SK-N-SH treated with all-trans-retinoic acid at 6 μM for 48 hours (cell line): ENCODE measurements around the gene NOTCH2.

Experiments used
- ATAC-seq: fragments of 200-7000 bp; cut with Tn5 transposase; 3 replicates; pipeline ENCODE4 v1.9.1; 2020; ENCODE audit warnings: mild to moderate bottlenecking, moderate library complexity
- BACH2 ChIP-seq: fragments of 250-450 bp; sonication (Bioruptor Pico); IDR thresholded peaks from 2 replicates; pipeline ENCODE4 v1.9.0; 2021; ENCODE audit warnings: mild to moderate bottlenecking, borderline replicate concordance
- CSDC2 ChIP-seq: fragments of 250-450 bp; sonication (Bioruptor Pico); IDR thresholded peaks from 2 replicates; pipeline ENCODE4 v1.5.0; 2020; ENCODE audit warnings: mild to moderate bottlenecking, moderate library complexity
- ESRRG ChIP-seq: fragments of 250-450 bp; sonication (Bioruptor Pico); IDR thresholded peaks from 2 replicates; pipeline ENCODE4 v1.6.1; 2021; ENCODE audit warnings: mild to moderate bottlenecking
- GLIS3 ChIP-seq: fragments of 250-450 bp; sonication (Bioruptor Pico); IDR thresholded peaks from 2 replicates; pipeline ENCODE4 v1.5.0; 2020; ENCODE audit warnings: mild to moderate bottlenecking, moderate library complexity
- ISL1 ChIP-seq: fragments of 250-450 bp; sonication (Bioruptor Pico); IDR thresholded peaks from 2 replicates; pipeline ENCODE4 v2.1.2; 2022; ENCODE audit warnings: mild to moderate bottlenecking, moderate library complexity
- OSR1 ChIP-seq: fragments of 250-450 bp; sonication (Bioruptor Pico); IDR thresholded peaks from 2 replicates; pipeline ENCODE4 v1.8.0; 2022; ENCODE audit warnings: moderate library complexity, mild to moderate bottlenecking, inconsistent platforms
- PPARA ChIP-seq: fragments of 250-450 bp; sonication (Bioruptor Pico); IDR thresholded peaks from 2 replicates; pipeline ENCODE4 v1.5.0; 2020; ENCODE audit warnings: mild to moderate bottlenecking, borderline replicate concordance
- RARB ChIP-seq: fragments of 250-450 bp; sonication (Bioruptor Pico); IDR thresholded peaks from 2 replicates; pipeline ENCODE4 v1.8.0; 2021; ENCODE audit warnings: mild to moderate bottlenecking, moderate library complexity
- SNAI2 ChIP-seq: fragments of 250-450 bp; sonication (Bioruptor Pico); IDR thresholded peaks from 2 replicates; pipeline ENCODE4 v1.5.0; 2020; ENCODE audit warnings: mild to moderate bottlenecking, moderate library complexity
- TCF4 ChIP-seq: fragments of 250-450 bp; sonication (Bioruptor Pico); IDR thresholded peaks from 2 replicates; pipeline ENCODE4 v1.8.0; 2021; ENCODE audit warnings: mild to moderate bottlenecking, moderate library complexity, borderline replicate concordance
- TOX ChIP-seq: fragments of 250-450 bp; sonication (Bioruptor Pico); IDR thresholded peaks from 2 replicates; pipeline ENCODE4 v1.8.0; 2021; ENCODE audit warnings: mild to moderate bottlenecking, moderate library complexity, borderline replicate concordance
- ZFP3 ChIP-seq: fragments of 250-450 bp; sonication (Bioruptor Pico); IDR thresholded peaks from 2 replicates; pipeline ENCODE4 v1.5.0; 2020; ENCODE audit warnings: mild to moderate bottlenecking, moderate library complexity
- ZFP30 ChIP-seq: fragments of 450-650 bp; formaldehyde crosslinking; IDR thresholded peaks from 2 replicates; pipeline ENCODE4 v1.5.0; 2022; ENCODE audit warnings: mild to moderate bottlenecking, moderate library complexity
- ZNF565 ChIP-seq: fragments of 450-650 bp; formaldehyde crosslinking; conservative IDR thresholded peaks from 2 replicates; pipeline ENCODE4 v1.5.0; 2020; ENCODE audit warnings: low read depth, mild to moderate bottlenecking, moderate library complexity
- ZNF70 ChIP-seq: fragments of 450-650 bp; formaldehyde crosslinking; IDR thresholded peaks from 2 replicates; pipeline ENCODE4 v1.5.0; 2020; ENCODE audit warnings: mild to moderate bottlenecking, moderate library complexity
- ZNF8 ChIP-seq: fragments of 450-650 bp; formaldehyde crosslinking; IDR thresholded peaks from 2 replicates; pipeline ENCODE4 v1.5.0; 2020; ENCODE audit warnings: mild to moderate bottlenecking, moderate library complexity
- TF ChIP-seq, protein P1 (sequence below): fragments of 250-450 bp; sonication (Bioruptor Pico); IDR thresholded peaks from 2 replicates; pipeline ENCODE4 v1.5.1; 2021; ENCODE audit warnings: mild to moderate bottlenecking, moderate library complexity
- TF ChIP-seq, protein P2 (sequence below): fragments of 250-450 bp; sonication (Bioruptor Pico); IDR thresholded peaks from 2 replicates; pipeline ENCODE4 v1.8.0; 2021; ENCODE audit warnings: low read depth, mild to moderate bottlenecking, moderate library complexity, borderline replicate concordance
- TF ChIP-seq, protein P3 (sequence below): fragments of 250-450 bp; sonication (Bioruptor Pico); IDR thresholded peaks from 2 replicates; pipeline ENCODE4 v1.5.0; 2020; ENCODE audit warnings: mild to moderate bottlenecking, moderate library complexity
- TF ChIP-seq, protein P4 (sequence below): fragments of 250-450 bp; sonication (Bioruptor Pico); IDR thresholded peaks from 2 replicates; pipeline ENCODE4 v1.8.0; 2020; ENCODE audit warnings: mild to moderate bottlenecking, moderate library complexity, borderline replicate concordance
- TF ChIP-seq, protein P5 (sequence below): fragments of 250-450 bp; sonication (Bioruptor Pico); IDR thresholded peaks from 2 replicates; pipeline ENCODE4 v1.5.1; 2020; ENCODE audit warnings: low read depth, mild to moderate bottlenecking, moderate library complexity

Gene NOTCH2

DNA sequence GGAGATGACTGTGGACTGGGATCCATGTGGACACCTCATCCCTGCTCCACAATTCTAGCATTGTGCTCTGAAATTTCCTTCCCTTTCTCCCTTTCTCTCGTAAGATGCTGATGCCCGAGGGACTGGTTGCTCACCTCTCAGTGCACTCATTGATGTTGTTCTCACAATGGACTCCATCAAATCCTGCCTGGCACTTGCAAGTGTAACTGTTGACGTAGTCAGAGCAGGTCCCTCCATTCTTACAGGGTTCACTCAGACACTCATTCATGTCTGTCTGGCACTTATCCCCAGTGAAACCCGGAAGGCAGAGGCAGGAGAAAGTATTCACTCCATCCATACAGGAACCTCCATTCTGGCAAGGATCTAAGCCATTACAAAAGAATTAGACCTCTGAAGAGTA is 128.1 kb downstream of the NOTCH2 start:
- no peak for ATAC-seq

DNA sequence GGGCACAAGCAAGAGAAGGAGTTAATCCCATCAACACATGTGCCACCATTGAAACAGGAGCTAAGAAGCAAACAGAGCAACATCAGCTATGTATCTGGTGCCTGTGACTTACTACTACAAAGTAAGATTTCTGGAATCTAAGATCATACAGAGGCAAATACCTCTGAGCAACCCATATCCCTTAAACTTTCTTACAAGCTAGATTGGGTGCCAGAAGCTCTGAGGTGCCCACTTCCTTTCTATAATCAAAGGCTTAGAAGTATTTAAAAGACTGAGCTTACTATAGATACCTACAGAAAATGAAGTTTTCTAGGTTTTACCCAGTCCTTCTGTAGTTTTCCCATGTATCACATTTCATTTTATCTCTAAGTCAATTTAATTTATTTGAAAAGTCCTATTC is 128.8 kb downstream of the NOTCH2 start:
- TF ChIP-seq, protein P1, sequence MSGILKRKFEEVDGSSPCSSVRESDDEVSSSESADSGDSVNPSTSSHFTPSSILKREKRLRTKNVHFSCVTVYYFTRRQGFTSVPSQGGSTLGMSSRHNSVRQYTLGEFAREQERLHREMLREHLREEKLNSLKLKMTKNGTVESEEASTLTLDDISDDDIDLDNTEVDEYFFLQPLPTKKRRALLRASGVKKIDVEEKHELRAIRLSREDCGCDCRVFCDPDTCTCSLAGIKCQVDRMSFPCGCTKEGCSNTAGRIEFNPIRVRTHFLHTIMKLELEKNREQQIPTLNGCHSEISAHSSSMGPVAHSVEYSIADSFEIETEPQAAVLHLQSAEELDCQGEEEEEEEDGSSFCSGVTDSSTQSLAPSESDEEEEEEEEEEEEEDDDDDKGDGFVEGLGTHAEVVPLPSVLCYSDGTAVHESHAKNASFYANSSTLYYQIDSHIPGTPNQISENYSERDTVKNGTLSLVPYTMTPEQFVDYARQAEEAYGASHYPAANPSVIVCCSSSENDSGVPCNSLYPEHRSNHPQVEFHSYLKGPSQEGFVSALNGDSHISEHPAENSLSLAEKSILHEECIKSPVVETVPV (CRISPR knock-in tag), result no peak
- TF ChIP-seq, protein P2, sequence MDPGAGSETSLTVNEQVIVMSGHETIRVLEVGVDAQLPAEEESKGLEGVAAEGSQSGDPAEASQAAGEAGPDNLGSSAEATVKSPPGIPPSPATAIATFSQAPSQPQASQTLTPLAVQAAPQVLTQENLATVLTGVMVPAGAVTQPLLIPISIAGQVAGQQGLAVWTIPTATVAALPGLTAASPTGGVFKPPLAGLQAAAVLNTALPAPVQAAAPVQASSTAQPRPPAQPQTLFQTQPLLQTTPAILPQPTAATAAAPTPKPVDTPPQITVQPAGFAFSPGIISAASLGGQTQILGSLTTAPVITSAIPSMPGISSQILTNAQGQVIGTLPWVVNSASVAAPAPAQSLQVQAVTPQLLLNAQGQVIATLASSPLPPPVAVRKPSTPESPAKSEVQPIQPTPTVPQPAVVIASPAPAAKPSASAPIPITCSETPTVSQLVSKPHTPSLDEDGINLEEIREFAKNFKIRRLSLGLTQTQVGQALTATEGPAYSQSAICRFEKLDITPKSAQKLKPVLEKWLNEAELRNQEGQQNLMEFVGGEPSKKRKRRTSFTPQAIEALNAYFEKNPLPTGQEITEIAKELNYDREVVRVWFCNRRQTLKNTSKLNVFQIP (CRISPR knock-in tag), result no peak
- TF ChIP-seq ZFP3, result no peak
- TF ChIP-seq, protein P3, sequence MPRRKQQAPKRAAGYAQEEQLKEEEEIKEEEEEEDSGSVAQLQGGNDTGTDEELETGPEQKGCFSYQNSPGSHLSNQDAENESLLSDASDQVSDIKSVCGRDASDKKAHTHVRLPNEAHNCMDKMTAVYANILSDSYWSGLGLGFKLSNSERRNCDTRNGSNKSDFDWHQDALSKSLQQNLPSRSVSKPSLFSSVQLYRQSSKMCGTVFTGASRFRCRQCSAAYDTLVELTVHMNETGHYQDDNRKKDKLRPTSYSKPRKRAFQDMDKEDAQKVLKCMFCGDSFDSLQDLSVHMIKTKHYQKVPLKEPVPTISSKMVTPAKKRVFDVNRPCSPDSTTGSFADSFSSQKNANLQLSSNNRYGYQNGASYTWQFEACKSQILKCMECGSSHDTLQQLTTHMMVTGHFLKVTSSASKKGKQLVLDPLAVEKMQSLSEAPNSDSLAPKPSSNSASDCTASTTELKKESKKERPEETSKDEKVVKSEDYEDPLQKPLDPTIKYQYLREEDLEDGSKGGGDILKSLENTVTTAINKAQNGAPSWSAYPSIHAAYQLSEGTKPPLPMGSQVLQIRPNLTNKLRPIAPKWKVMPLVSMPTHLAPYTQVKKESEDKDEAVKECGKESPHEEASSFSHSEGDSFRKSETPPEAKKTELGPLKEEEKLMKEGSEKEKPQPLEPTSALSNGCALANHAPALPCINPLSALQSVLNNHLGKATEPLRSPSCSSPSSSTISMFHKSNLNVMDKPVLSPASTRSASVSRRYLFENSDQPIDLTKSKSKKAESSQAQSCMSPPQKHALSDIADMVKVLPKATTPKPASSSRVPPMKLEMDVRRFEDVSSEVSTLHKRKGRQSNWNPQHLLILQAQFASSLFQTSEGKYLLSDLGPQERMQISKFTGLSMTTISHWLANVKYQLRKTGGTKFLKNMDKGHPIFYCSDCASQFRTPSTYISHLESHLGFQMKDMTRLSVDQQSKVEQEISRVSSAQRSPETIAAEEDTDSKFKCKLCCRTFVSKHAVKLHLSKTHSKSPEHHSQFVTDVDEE (CRISPR knock-in tag), result no peak
- no peak for TF ChIP-seq TOX (CRISPR knock-in tag)
- no peak for TF ChIP-seq GLIS3
- TF ChIP-seq ESRRG, result no peak
- no peak for TF ChIP-seq PPARA (CRISPR knock-in tag)
- TF ChIP-seq SNAI2 (CRISPR knock-in tag), result no peak
- no peak for TF ChIP-seq ISL1 (CRISPR knock-in tag)
- TF ChIP-seq ZNF8 (CRISPR knock-in tag), result no peak
- no peak for TF ChIP-seq CSDC2
- TF ChIP-seq TCF4 (CRISPR knock-in tag), result no peak
- TF ChIP-seq, protein P4, sequence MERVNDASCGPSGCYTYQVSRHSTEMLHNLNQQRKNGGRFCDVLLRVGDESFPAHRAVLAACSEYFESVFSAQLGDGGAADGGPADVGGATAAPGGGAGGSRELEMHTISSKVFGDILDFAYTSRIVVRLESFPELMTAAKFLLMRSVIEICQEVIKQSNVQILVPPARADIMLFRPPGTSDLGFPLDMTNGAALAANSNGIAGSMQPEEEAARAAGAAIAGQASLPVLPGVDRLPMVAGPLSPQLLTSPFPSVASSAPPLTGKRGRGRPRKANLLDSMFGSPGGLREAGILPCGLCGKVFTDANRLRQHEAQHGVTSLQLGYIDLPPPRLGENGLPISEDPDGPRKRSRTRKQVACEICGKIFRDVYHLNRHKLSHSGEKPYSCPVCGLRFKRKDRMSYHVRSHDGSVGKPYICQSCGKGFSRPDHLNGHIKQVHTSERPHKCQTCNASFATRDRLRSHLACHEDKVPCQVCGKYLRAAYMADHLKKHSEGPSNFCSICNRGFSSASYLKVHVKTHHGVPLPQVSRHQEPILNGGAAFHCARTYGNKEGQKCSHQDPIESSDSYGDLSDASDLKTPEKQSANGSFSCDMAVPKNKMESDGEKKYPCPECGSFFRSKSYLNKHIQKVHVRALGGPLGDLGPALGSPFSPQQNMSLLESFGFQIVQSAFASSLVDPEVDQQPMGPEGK, result no peak
- no peak for TF ChIP-seq ZNF565 (CRISPR knock-in tag)
- no peak for TF ChIP-seq ZNF70 (CRISPR knock-in tag)
- TF ChIP-seq OSR1, result no peak
- no peak for ATAC-seq

More for the DNA sequence above, 128.1 kb downstream of the NOTCH2 start:
- TF ChIP-seq ZNF565 (CRISPR knock-in tag) (no peak), OSR1 (no peak), BACH2 (CRISPR knock-in tag) (no peak), TOX (CRISPR knock-in tag) (no peak)
- TF ChIP-seq, protein P3 (CRISPR knock-in tag), result no peak

DNA sequence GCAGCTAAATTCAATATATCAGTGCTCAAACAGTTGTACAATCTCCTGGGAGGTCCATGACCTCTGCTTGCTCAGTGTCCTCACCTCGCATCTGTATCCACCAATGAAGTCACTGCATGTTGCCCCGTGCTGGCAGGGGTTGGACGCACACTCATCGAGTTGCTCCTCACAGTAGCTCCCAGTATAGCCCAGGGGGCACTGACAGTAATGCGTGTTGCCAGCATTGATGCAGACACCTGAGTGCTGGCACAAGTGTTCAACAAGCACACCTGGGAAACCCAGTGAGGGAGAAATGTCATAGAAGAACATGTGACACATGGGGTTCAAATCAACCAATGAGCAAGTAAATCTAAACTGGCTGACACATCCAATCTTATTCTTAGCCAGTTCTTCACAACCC is 132.3 kb downstream of the NOTCH2 start:
- no peak for ATAC-seq
- TF ChIP-seq OSR1 (no peak), ISL1 (CRISPR knock-in tag) (no peak), BACH2 (CRISPR knock-in tag) (no peak), ZNF70 (CRISPR knock-in tag) (no peak), RARB (CRISPR knock-in tag) (no peak), ZFP30 (CRISPR knock-in tag) (no peak), PPARA (CRISPR knock-in tag) (no peak), GLIS3 (no peak), ESRRG (no peak), TOX (CRISPR knock-in tag) (no peak)
- TF ChIP-seq, protein P5, sequence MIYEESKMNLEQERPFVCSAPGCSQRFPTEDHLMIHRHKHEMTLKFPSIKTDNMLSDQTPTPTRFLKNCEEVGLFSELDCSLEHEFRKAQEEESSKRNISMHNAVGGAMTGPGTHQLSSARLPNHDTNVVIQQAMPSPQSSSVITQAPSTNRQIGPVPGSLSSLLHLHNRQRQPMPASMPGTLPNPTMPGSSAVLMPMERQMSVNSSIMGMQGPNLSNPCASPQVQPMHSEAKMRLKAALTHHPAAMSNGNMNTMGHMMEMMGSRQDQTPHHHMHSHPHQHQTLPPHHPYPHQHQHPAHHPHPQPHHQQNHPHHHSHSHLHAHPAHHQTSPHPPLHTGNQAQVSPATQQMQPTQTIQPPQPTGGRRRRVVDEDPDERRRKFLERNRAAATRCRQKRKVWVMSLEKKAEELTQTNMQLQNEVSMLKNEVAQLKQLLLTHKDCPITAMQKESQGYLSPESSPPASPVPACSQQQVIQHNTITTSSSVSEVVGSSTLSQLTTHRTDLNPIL, result no peak
